Panc1 (cell line): Measurements from ENCODE around the gene CTF1. TPM values are rescaled to one million over a fixed set of nuclear protein-coding genes. Genes with fewer than 3 reads are reported as not detected.

ENCODE experiments used
- ATAC-seq: fragments of 200-7000 bp; cut with Tn5 transposase; 2 replicates; pipeline ENCODE4 v1.9.1; 2020; ENCODE audit warnings: mild to moderate bottlenecking, moderate library complexity
- BruUV-seq: library from RNA; stranded (reverse); fragments of 400-500 nt; replicated peaks from 2 replicates; lab custom pipeline; 2021; lab: Mats Ljungman, UMichigan
- CTCF ChIA-PET: fragments of 300-600 bp; sonication (Branson Sonifier 250); formaldehyde crosslinking; loops from one replicate; lab custom pipeline; 2022; ENCODE audit warnings: antibody characterized with exemption; lab: Charles Lee
- POLR2A ChIA-PET: fragments of 300-600 bp; sonication (Branson Sonifier 250); formaldehyde crosslinking; loops from one replicate; lab custom pipeline; 2022; ENCODE audit warnings: antibody characterized with exemption; lab: Charles Lee
- DNase-seq: peaks from one replicate; pipeline ENCODE4 v3.0.0-alpha.2; 2010; ENCODE audit warnings: low read depth, low spot score
- H3K27ac ChIP-seq: 2 replicates; pipeline ENCODE4 v1.5.1; 2011; ENCODE audit warnings: mild to moderate bottlenecking, low read length, inconsistent platforms
- H3K27me3 ChIP-seq: fragments of 200-500 bp; sonication (Bioruptor generic); 2 replicates; pipeline ENCODE4 v1.6.0; 2014; ENCODE audit warnings: low read length, inconsistent platforms; ENCODE audit not compliant: control insufficient read depth, insufficient read depth
- H3K36me3 ChIP-seq: fragments of 200-500 bp; sonication (Bioruptor generic); 2 replicates; pipeline ENCODE4 v1.5.1; 2014; ENCODE audit warnings: inconsistent platforms, mild to moderate bottlenecking, low read length, moderate library complexity; ENCODE audit not compliant: control insufficient read depth, insufficient read depth
- H3K4me1 ChIP-seq: 2 replicates; pipeline ENCODE4 v1.5.1; 2011; ENCODE audit warnings: inconsistent platforms, mild to moderate bottlenecking, low read length, moderate library complexity; ENCODE audit not compliant: control insufficient read depth, insufficient read depth
- H3K4me3 ChIP-seq, 2 experiments: 2 replicates each; pipeline ENCODE4 v1.5.1; 2011 to 2012; ENCODE audit warnings: low read depth in 2 of 2, low read length in 2 of 2, mild to moderate bottlenecking in 2 of 2, inconsistent platforms in 1 of 2, moderate library complexity in 1 of 2
- H3K9me3 ChIP-seq: fragments of 200-500 bp; sonication (Bioruptor generic); 2 replicates; pipeline ENCODE4 v1.5.1; 2014; ENCODE audit warnings: low read depth, mild to moderate bottlenecking, inconsistent platforms, low read length, moderate library complexity; ENCODE audit not compliant: control insufficient read depth, insufficient read depth
- POLR2AphosphoS5 ChIP-seq: IDR thresholded peaks from 2 replicates; pipeline ENCODE4 v1.6.1; 2012; ENCODE audit warnings: mild to moderate bottlenecking, low read depth, low read length, moderate library complexity
- SIN3A ChIP-seq: IDR thresholded peaks from 2 replicates; pipeline ENCODE4 v1.6.1; 2012; ENCODE audit warnings: low read depth, mild to moderate bottlenecking, low read length, moderate library complexity, borderline replicate concordance; ENCODE audit not compliant: insufficient read depth
- TCF7L2 ChIP-seq: IDR thresholded peaks from 2 replicates; pipeline ENCODE4 v1.6.1; 2011; ENCODE audit warnings: mild to moderate bottlenecking, low read depth, low read length, inconsistent platforms
- in situ Hi-C: cut with HindIII; loops from 2 replicates; pipeline ENCODE4 v1.10.0; 2016; ENCODE audit warnings: low sequenced_read_pairs, low pct_unique_long_range_greater_than_20kb
- intact Hi-C: fragments of 100-400 bp; cut with micrococcal nuclease; formaldehyde crosslinking; loops from one replicate; pipeline ENCODE4 v1.10.0; 2022; ENCODE audit not compliant: unreplicated experiment
- total RNA-seq: library from RNA; stranded (reverse); gene quantifications from one replicate; pipeline ENCODE4 v1.2.1, GENCODE V29; 2021; ENCODE audit not compliant: unreplicated experiment
- TF ChIP-seq, protein P1 (sequence below): fragments of 450-650 bp; IDR thresholded peaks from 2 replicates; pipeline ENCODE4 v1.5.1; 2017; ENCODE audit warnings: mild to moderate bottlenecking
- TF ChIP-seq, protein P2 (sequence below), 2 experiments: IDR thresholded peaks; 2 replicates each; pipeline ENCODE4 v1.6.1; 2011 to 2012; ENCODE audit warnings: low read depth in 2 of 2, control low read depth in 1 of 2, low read length in 1 of 2, mild to moderate bottlenecking in 1 of 2, moderate library complexity in 1 of 2; ENCODE audit not compliant: insufficient read depth in 1 of 2

The CTF1 gene
- total RNA-seq, 1 experiment from 2014 or later, result 2.9 TPM

DNA sequence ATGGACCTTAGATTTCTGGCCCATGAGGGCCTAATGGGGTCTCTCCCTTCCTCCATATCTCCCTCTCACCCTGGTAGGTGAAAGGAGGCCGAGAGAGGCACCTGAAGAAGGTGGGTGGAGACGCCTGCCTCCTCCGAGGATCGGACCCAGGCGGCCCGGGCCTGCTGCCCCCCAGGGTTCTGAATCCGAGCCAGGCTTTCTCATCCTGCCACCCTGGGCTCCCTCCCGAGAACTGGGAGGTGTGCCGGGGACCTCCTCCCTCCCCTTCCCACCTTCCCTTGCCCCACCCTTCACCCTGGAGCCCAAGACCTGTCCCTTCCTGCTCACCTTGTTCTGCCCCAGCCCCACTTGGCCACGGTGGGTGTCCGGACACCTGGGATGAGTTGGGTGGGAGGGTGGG lies 32.0 kb downstream of the CTF1 start:
- no TSS peak for BruUV-seq
- Histone ChIP-seq H3K4me1 (peaks cover 9% of the 10 kb centered on the region), H3K36me3 (no peaks in the 10 kb centered on the region), H3K27me3 (no peaks in the 10 kb centered on the region), H3K9me3 (no peaks in the 10 kb centered on the region), H3K4me3 (no peak overlapping the region), H3K27ac (no peak overlapping the region)
- in situ Hi-C loops (no loop called here), intact Hi-C loops (no loop called here)
- POLR2A ChIA-PET, result no interaction called here
- TF ChIP-seq POLR2AphosphoS5 (no peak), SIN3A (no peak), TCF7L2 (no peak)
- TF ChIP-seq, protein P1, sequence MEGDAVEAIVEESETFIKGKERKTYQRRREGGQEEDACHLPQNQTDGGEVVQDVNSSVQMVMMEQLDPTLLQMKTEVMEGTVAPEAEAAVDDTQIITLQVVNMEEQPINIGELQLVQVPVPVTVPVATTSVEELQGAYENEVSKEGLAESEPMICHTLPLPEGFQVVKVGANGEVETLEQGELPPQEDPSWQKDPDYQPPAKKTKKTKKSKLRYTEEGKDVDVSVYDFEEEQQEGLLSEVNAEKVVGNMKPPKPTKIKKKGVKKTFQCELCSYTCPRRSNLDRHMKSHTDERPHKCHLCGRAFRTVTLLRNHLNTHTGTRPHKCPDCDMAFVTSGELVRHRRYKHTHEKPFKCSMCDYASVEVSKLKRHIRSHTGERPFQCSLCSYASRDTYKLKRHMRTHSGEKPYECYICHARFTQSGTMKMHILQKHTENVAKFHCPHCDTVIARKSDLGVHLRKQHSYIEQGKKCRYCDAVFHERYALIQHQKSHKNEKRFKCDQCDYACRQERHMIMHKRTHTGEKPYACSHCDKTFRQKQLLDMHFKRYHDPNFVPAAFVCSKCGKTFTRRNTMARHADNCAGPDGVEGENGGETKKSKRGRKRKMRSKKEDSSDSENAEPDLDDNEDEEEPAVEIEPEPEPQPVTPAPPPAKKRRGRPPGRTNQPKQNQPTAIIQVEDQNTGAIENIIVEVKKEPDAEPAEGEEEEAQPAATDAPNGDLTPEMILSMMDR, result no peak
- ATAC-seq (no peak), DNase-seq (no peak)
- CTCF ChIA-PET, result no interaction called here

DNA sequence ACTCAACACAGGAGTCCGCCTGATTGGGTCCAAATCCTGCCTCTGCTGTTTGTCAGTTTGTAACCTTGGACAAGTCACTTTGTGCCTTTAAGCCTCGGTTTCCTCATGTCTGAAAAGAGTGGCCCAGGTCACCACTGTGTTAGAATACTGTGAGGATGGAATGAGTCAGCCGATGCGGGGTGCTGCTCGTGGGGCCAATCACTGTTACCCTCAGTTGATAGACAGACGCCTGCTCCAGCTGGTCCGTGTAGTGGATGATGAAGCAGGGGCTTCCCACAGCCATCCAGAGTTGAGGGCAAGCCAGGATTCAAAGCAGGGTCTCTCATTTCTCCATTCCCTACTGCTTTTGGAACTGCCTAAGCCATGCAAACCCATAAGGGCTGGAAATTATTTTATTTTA lies 32.8 kb downstream of the CTF1 start:
- H3K27me3 ChIP-seq, result no peaks in the 10 kb centered on the region
- H3K36me3 ChIP-seq, result no peaks in the 10 kb centered on the region
- H3K27ac ChIP-seq, result no peak overlapping the region
- peaks cover 9% of the 10 kb centered on the region for H3K4me1 ChIP-seq
- no peak overlapping the region for H3K4me3 ChIP-seq
- DNase-seq, result no peak
- POLR2A ChIA-PET, result no interaction called here
- H3K9me3 ChIP-seq, result no peaks in the 10 kb centered on the region
- no TSS peak for BruUV-seq
- intact Hi-C loops, result no loop called here
- in situ Hi-C loops, result no loop called here
- ATAC-seq, result no peak
- CTCF ChIA-PET, result interaction anchor here (1.0 kb wide), 1 partner anchor 12 kb away, joined by 3 read pairs; no protein-coding TSS in a partner anchor
- TF ChIP-seq TCF7L2 (no peak), SIN3A (no peak), POLR2AphosphoS5 (no peak)
- TF ChIP-seq, protein P2, sequence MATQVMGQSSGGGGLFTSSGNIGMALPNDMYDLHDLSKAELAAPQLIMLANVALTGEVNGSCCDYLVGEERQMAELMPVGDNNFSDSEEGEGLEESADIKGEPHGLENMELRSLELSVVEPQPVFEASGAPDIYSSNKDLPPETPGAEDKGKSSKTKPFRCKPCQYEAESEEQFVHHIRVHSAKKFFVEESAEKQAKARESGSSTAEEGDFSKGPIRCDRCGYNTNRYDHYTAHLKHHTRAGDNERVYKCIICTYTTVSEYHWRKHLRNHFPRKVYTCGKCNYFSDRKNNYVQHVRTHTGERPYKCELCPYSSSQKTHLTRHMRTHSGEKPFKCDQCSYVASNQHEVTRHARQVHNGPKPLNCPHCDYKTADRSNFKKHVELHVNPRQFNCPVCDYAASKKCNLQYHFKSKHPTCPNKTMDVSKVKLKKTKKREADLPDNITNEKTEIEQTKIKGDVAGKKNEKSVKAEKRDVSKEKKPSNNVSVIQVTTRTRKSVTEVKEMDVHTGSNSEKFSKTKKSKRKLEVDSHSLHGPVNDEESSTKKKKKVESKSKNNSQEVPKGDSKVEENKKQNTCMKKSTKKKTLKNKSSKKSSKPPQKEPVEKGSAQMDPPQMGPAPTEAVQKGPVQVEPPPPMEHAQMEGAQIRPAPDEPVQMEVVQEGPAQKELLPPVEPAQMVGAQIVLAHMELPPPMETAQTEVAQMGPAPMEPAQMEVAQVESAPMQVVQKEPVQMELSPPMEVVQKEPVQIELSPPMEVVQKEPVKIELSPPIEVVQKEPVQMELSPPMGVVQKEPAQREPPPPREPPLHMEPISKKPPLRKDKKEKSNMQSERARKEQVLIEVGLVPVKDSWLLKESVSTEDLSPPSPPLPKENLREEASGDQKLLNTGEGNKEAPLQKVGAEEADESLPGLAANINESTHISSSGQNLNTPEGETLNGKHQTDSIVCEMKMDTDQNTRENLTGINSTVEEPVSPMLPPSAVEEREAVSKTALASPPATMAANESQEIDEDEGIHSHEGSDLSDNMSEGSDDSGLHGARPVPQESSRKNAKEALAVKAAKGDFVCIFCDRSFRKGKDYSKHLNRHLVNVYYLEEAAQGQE (IDR thresholded peaks at IDR 0.05; ENCODE audit: insufficient read depth in 1 of 2, low read depth in 2 of 2, low read length in 1 of 2), result no peak
- TF ChIP-seq, protein P1, result no peak
